Lung (tissue), 12 donors: ENCODE measurements around the gene MBD3L2B. TPM values are rescaled to one million over a fixed set of nuclear protein-coding genes. Genes with fewer than 3 reads are reported as not detected.

Experiments
- ATAC-seq: fragments of 200-7000 bp; cut with Tn5 transposase; one replicate; pipeline ENCODE4 v1.9.1; 2020; ENCODE audit warnings: moderate number of reproducible peaks; ENCODE audit not compliant: insufficient read depth, low FRiP score
- DNase-seq, 3 donors: peaks; one replicate each; pipeline ENCODE4 v3.0.0-alpha.2; 2013 to 2017
- H3K27ac ChIP-seq, 2 donors: one replicate each; pipeline ENCODE4 v1.5.1; 2013; ENCODE audit warnings: mild to moderate bottlenecking in 2 of 2, moderate library complexity in 2 of 2, control low read depth in 1 of 2, inconsistent platforms in 1 of 2, low read depth in 1 of 2, low read length in 1 of 2
- H3K27me3 ChIP-seq, 3 donors: one replicate each; pipeline ENCODE4 v1.5.1; 2013; ENCODE audit warnings: low read length in 2 of 3; ENCODE audit not compliant: control insufficient read depth in 3 of 3, insufficient read depth in 3 of 3
- H3K36me3 ChIP-seq, 4 donors: one replicate each; pipeline ENCODE4 v1.5.1; 2013; ENCODE audit warnings: low read length in 4 of 4, mild to moderate bottlenecking in 1 of 4, moderate library complexity in 1 of 4; ENCODE audit not compliant: control insufficient read depth in 4 of 4, insufficient read depth in 4 of 4
- H3K4me1 ChIP-seq, 5 donors: one replicate each; pipeline ENCODE4 v1.5.1; 2013; ENCODE audit warnings: low read length in 5 of 5, mild to moderate bottlenecking in 2 of 5, moderate library complexity in 1 of 5; ENCODE audit not compliant: control insufficient read depth in 5 of 5, insufficient read depth in 5 of 5
- H3K4me3 ChIP-seq: one replicate; pipeline ENCODE4 v1.5.1; 2013; ENCODE audit warnings: mild to moderate bottlenecking, control low read depth, moderate library complexity
- H3K9ac ChIP-seq, 2 donors: one replicate each; pipeline ENCODE4 v1.5.1; 2013; ENCODE audit warnings: low read length in 2 of 2, control low read depth in 1 of 2; ENCODE audit not compliant: insufficient read depth in 1 of 2
- H3K9me3 ChIP-seq, 4 donors: one replicate each; pipeline ENCODE4 v1.5.1; 2013; ENCODE audit warnings: low read length in 3 of 4, mild to moderate bottlenecking in 1 of 4, moderate library complexity in 1 of 4; ENCODE audit not compliant: control insufficient read depth in 4 of 4, insufficient read depth in 3 of 4
- CTCF ChIP-seq: IDR thresholded peaks from 2 replicates; pipeline ENCODE4 v1.5.1; 2012; ENCODE audit warnings: mild to moderate bottlenecking; ENCODE audit errors: control extremely low read depth, extremely low read depth
- WGBS, 2 donors: extraction: QIAGEN DNeasy Blood & Tissue Kit; methylation state at CpG; one replicate each; pipeline ENCODE4 v1.1.7; 2013; 5-methylcytosine and 5-hydroxymethylcytosine counted together
- polyA plus RNA-seq, 2 donors: library from polyadenylated mRNA; stranded (reverse); fragments of 200-250 nt; gene quantifications; one replicate each; pipeline ENCODE4 v1.2.1, GENCODE V29; 2013
- total RNA-seq, 2 donors: library from RNA; depleted of rRNA in 1 of 2; stranded (reverse); fragments of >200 nt in 1 of 2; gene quantifications; one replicate each; pipeline ENCODE4 v1.2.1, GENCODE V29; 2014 to 2021
- donor health status: control.
- donor health status: control.
- donor health status: Bipolar disorder and iron deficiency.
- donor health status: healthy.
- donor health status: DM: yes; HTN: yes; CAD: no.

Gene MBD3L2B
- total and polyA plus RNA-seq, 4 donors = not detected

- TF ChIP-seq CTCF = no peak
- no peak for DNase-seq
- Histone ChIP-seq H3K36me3 (no peaks in the 10 kb centered on the region), H3K4me1 (no peaks in the 10 kb centered on the region), H3K9ac (no peak overlapping the region), H3K27me3 (no peaks in the 10 kb centered on the region), H3K27ac (no peak overlapping the region), H3K9me3 (peaks cover 0 to 21% (median 4%) of the 10 kb centered on the region in 4 donors), H3K4me3 (no peak overlapping the region)
- no peak for ATAC-seq
- 83 to 92% methylated on average over 5 of the region's 5 CpGs for WGBS, 2 donors
These were observed 45.0 kb downstream of the MBD3L2B start for GRCh38 chr19:6976197-6976596.

GRCh38 chr19:6971366-6971765, 49.9 kb downstream of the MBD3L2B start:
- no peak overlapping the region for H3K4me3 ChIP-seq
- no peak overlapping the region for H3K9ac ChIP-seq
- no peak overlapping the region for H3K27ac ChIP-seq
- WGBS, 2 donors = 86 to 90% methylated on average over 1 of the region's 1 CpG
- no peak for TF ChIP-seq CTCF
- H3K27me3 ChIP-seq = no peaks in the 10 kb centered on the region
- no peak for DNase-seq
- peaks cover 0 to 5% (median 0%) of the 10 kb centered on the region in 4 donors for H3K9me3 ChIP-seq
- no peaks in the 10 kb centered on the region for H3K4me1 ChIP-seq
- no peak for ATAC-seq
- no peaks in the 10 kb centered on the region for H3K36me3 ChIP-seq

GRCh38 chr19:6970443-6970842, 50.8 kb downstream of the MBD3L2B start:
- Histone ChIP-seq H3K9ac (no peak overlapping the region), H3K27me3 (no peaks in the 10 kb centered on the region), H3K36me3 (no peaks in the 10 kb centered on the region), H3K4me3 (no peak overlapping the region), H3K4me1 (no peaks in the 10 kb centered on the region), H3K27ac (peak overlapping the region in 1 of 2 donors; percentile 47), H3K9me3 (peaks cover 0 to 5% (median 0%) of the 10 kb centered on the region in 4 donors)
- 80 to 81% methylated on average over 5 of the region's 5 CpGs for WGBS, 2 donors
- DNase-seq = peak in 1 of 3 donors; percentile 2
- no peak for TF ChIP-seq CTCF
- no peak for ATAC-seq

- Histone ChIP-seq H3K9ac (no peak overlapping the region), H3K4me1 (no peaks in the 10 kb centered on the region), H3K4me3 (no peak overlapping the region), H3K27ac (no peak overlapping the region), H3K27me3 (no peaks in the 10 kb centered on the region), H3K36me3 (no peaks in the 10 kb centered on the region), H3K9me3 (peaks cover 0 to 5% (median 0%) of the 10 kb centered on the region in 4 donors)
- 29 to 55% methylated on average over 2 of the region's 2 CpGs for WGBS, 2 donors
- DNase-seq = no peak
- no peak for ATAC-seq
- TF ChIP-seq CTCF = no peak
These were observed 51.2 kb downstream of the MBD3L2B start for GRCh38 chr19:6970021-6970420.
